Ascending aorta (tissue), 2 donors: Measurements from ENCODE around the gene RAPGEF4. TPM values are rescaled to one million over a fixed set of nuclear protein-coding genes. Genes with fewer than 3 reads are reported as not detected.

Experiments used
- DNase-seq, 2 donors: peaks; one replicate each; pipeline ENCODE4 v3.0.0-alpha.2; 2019; ENCODE audit warnings: low spot score in 2 of 2
- H3K27ac ChIP-seq, 2 donors: fragments of 200-600 bp; sonication (generic); one replicate each; pipeline ENCODE4 v1.5.1; 2016 to 2017; ENCODE audit warnings: mild to moderate bottlenecking in 1 of 2
- H3K27me3 ChIP-seq: fragments of 200-600 bp; sonication (generic); one replicate; pipeline ENCODE4 v1.5.1; 2017
- H3K36me3 ChIP-seq, 2 donors: fragments of 200-600 bp; sonication (generic); one replicate each; pipeline ENCODE4 v1.5.1; 2016
- H3K4me1 ChIP-seq, 2 donors: fragments of 200-600 bp; sonication (generic); one replicate each; pipeline ENCODE4 v1.5.1; 2016 to 2017; ENCODE audit warnings: mild to moderate bottlenecking in 1 of 2
- H3K4me3 ChIP-seq, 2 donors: fragments of 200-600 bp; sonication (generic); one replicate each; pipeline ENCODE4 v1.5.1; 2016 to 2017; ENCODE audit warnings: mild to moderate bottlenecking in 1 of 2
- H3K9me3 ChIP-seq, 2 donors: fragments of 200-600 bp; sonication (generic); one replicate each; pipeline ENCODE4 v1.5.1; 2016
- CTCF ChIP-seq, 3 experiments: fragments of 200-600 bp in 2 of 3; fragments of 450-650 bp in 1 of 3; sonication (generic) in 2 of 3; IDR thresholded peaks; one replicate each; pipeline ENCODE4 v1.5.1; 2016 to 2019; ENCODE audit warnings: antibody characterized with exemption in 3 of 3, mild to moderate bottlenecking in 1 of 3, moderate library complexity in 1 of 3
- intact Hi-C: fragments of 100-400 bp; cut with DNase I; formaldehyde crosslinking; loops from one replicate; pipeline ENCODE4 v1.15.1; 2023
- total RNA-seq: library from RNA; depleted of rRNA; stranded (reverse); fragments of >200 nt; gene quantifications from one replicate; pipeline ENCODE4 v1.1.0, GENCODE V29; 2016

The RAPGEF4 gene
- total RNA-seq, 1 donor from 2014 or later = 79.9 TPM

GRCh38 chr2:172829229-172829628 lies 93.6 kb downstream of the RAPGEF4 start:
- no peak overlapping the region for H3K27ac ChIP-seq

GRCh38 chr2:172830482-172830881 lies 94.8 kb downstream of the RAPGEF4 start:
- no peaks in the 10 kb centered on the region for H3K9me3 ChIP-seq
- no peaks in the 10 kb centered on the region for H3K4me1 ChIP-seq
- no peak overlapping the region for H3K4me3 ChIP-seq
- DNase-seq = no peak
- H3K27me3 ChIP-seq = no peaks in the 10 kb centered on the region
- no peaks in the 10 kb centered on the region for H3K36me3 ChIP-seq
- no peak for TF ChIP-seq CTCF (IDR thresholded peaks at IDR 0.05)
- H3K27ac ChIP-seq = no peak overlapping the region
- intact Hi-C loops = no loop called here

More at GRCh38 chr2:172829229-172829628, 93.6 kb downstream of the RAPGEF4 start:
- DNase-seq = no peak
- H3K4me3 ChIP-seq = no peak overlapping the region
- no peaks in the 10 kb centered on the region for H3K4me1 ChIP-seq
- intact Hi-C loops = no loop called here
- no peaks in the 10 kb centered on the region for H3K9me3 ChIP-seq
- H3K27me3 ChIP-seq = no peaks in the 10 kb centered on the region
- no peak for TF ChIP-seq CTCF (IDR thresholded peaks at IDR 0.05)
- no peaks in the 10 kb centered on the region for H3K36me3 ChIP-seq

- no peak for DNase-seq
- no peak overlapping the region for H3K27ac ChIP-seq
- intact Hi-C loops = no loop called here
These were observed 98.3 kb downstream of the RAPGEF4 start for GRCh38 chr2:172833898-172834297.

GRCh38 chr2:172834881-172835280 lies 99.2 kb downstream of the RAPGEF4 start:
- no peak for DNase-seq
- intact Hi-C loops = no loop called here
- Histone ChIP-seq H3K9me3 (no peaks in the 10 kb centered on the region), H3K4me3 (no peak overlapping the region), H3K27me3 (no peaks in the 10 kb centered on the region), H3K4me1 (no peaks in the 10 kb centered on the region), H3K36me3 (no peaks in the 10 kb centered on the region), H3K27ac (no peak overlapping the region)
- TF ChIP-seq CTCF (IDR thresholded peaks at IDR 0.05) = no peak

More at GRCh38 chr2:172833898-172834297, 98.3 kb downstream of the RAPGEF4 start:
- Histone ChIP-seq H3K27me3 (no peaks in the 10 kb centered on the region), H3K4me3 (no peak overlapping the region), H3K4me1 (no peaks in the 10 kb centered on the region), H3K9me3 (no peaks in the 10 kb centered on the region), H3K36me3 (no peaks in the 10 kb centered on the region)
- TF ChIP-seq CTCF (IDR thresholded peaks at IDR 0.05) = no peak

- no peak overlapping the region for H3K4me3 ChIP-seq
- no peaks in the 10 kb centered on the region for H3K4me1 ChIP-seq
- intact Hi-C loops = no loop called here
- H3K9me3 ChIP-seq = no peaks in the 10 kb centered on the region
- H3K27ac ChIP-seq = no peak overlapping the region
- TF ChIP-seq CTCF (IDR thresholded peaks at IDR 0.05) = no peak
- no peaks in the 10 kb centered on the region for H3K36me3 ChIP-seq
- no peaks in the 10 kb centered on the region for H3K27me3 ChIP-seq
- no peak for DNase-seq
These were observed 100.7 kb downstream of the RAPGEF4 start for GRCh38 chr2:172836347-172836821.

GRCh38 chr2:172836827-172837226 lies 101.2 kb downstream of the RAPGEF4 start:
- H3K27ac ChIP-seq = no peak overlapping the region
- no peak for TF ChIP-seq CTCF (IDR thresholded peaks at IDR 0.05)
- no peaks in the 10 kb centered on the region for H3K9me3 ChIP-seq
- intact Hi-C loops = no loop called here
- no peaks in the 10 kb centered on the region for H3K36me3 ChIP-seq
- H3K4me3 ChIP-seq = no peak overlapping the region
- H3K27me3 ChIP-seq = no peaks in the 10 kb centered on the region
- H3K4me1 ChIP-seq = no peaks in the 10 kb centered on the region
- no peak for DNase-seq
